Fibroblast of lung (primary cell): ENCODE results near the gene ATP1A2.

Experiments used
- CTCF ChIP-seq, 2 donors: IDR thresholded peaks in 1 of 2; conservative IDR thresholded peaks in 1 of 2; 1 replicate in 1 of 2; 2 replicates in 1 of 2; pipeline ENCODE4 v1.5.1; 2011 to 2012; ENCODE audit warnings: low read length in 2 of 2, control low read depth in 1 of 2, inconsistent platforms in 1 of 2, low read depth in 1 of 2, mild to moderate bottlenecking in 1 of 2
- EZH2 ChIP-seq: IDR thresholded peaks from 2 replicates; pipeline ENCODE4 v1.5.1; 2012; ENCODE audit warnings: low read length, control low read depth, mild to moderate bottlenecking; ENCODE audit errors: missing control alignments

DNA sequence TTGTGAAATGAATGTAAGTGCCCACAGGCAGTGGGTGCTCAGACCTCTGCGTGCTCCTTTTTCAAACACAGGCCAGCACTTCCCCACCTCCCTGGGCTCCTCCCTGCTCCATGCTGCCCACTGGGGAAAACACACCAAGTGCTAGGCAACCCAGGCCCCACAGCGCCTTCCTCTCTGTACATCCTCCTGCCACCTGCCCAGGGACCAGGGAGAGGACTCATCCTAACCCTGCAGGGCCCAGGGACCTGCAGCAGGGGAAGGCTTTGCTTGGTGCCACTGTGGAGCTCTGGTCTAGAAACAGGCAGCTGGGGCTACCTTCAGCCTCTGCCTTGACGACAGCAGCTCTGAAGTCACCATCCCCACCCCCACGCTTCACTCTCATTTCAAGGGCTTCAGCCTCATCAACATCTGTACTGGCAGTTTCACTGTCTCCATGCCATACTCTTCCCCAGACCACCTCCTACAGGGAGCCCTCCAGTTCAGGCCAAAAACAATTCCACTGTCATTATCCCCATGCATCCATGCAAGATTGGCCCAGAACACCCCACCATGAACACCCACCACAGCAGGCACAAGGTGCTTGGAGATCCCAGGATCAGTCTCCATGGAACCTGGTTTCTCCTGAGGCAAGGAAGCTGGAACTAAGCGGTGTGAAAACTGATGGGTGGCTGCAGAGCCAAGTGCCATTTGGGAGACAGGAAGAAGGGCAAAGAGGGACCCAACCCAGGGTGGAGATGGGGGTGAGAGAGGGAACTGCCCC is 18.2 kb upstream of the ATP1A2 start:
- TF ChIP-seq CTCF (conservative IDR thresholded peaks at IDR 0.05 in 1 of 2, IDR thresholded peaks at IDR 0.05 in 1 of 2; ENCODE audit: low read depth in 1 of 2, low read length in 2 of 2) (no peak), EZH2 (no peak)
